Measurements from ENCODE around the gene ZNF654.
"Not testable (repeated sequence)": the region's sequence is repeated elsewhere in the genome, so short reads cannot be mapped to it uniquely, and the experiment has no call there.

The ZNF654 gene

GRCh38 chr3:88058581-88059379, at the start of gene ZNF654, which contains the start of gene CGGBP1:
TSS of gene ZNF654 (plus strand) at chr3:88059255. CDS start at chr3:88059320, 65 bp downstream.
TSS of gene CGGBP1 (minus strand) at chr3:88059005. CDS start at chr3:88055976, 3,029 bp downstream.
- DNase-seq (ENCODE audit: low read depth), result peak; percentile 100
- TF ChIP-seq, protein P1, sequence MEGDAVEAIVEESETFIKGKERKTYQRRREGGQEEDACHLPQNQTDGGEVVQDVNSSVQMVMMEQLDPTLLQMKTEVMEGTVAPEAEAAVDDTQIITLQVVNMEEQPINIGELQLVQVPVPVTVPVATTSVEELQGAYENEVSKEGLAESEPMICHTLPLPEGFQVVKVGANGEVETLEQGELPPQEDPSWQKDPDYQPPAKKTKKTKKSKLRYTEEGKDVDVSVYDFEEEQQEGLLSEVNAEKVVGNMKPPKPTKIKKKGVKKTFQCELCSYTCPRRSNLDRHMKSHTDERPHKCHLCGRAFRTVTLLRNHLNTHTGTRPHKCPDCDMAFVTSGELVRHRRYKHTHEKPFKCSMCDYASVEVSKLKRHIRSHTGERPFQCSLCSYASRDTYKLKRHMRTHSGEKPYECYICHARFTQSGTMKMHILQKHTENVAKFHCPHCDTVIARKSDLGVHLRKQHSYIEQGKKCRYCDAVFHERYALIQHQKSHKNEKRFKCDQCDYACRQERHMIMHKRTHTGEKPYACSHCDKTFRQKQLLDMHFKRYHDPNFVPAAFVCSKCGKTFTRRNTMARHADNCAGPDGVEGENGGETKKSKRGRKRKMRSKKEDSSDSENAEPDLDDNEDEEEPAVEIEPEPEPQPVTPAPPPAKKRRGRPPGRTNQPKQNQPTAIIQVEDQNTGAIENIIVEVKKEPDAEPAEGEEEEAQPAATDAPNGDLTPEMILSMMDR (conservative IDR thresholded peaks at IDR 0.05; ENCODE audit: low read depth, low read length), result no peak
- H3K4me3 ChIP-seq (ENCODE audit: low read depth, low read length), result peak within 1 kb of the TSS; percentile 91

GRCh38 chr3:88010810-88011209, 48.2 kb upstream of the ZNF654 start:
- H3K4me3 ChIP-seq (ENCODE audit: low read depth, low read length), result no peak overlapping the region
- no peak for DNase-seq (ENCODE audit: low read depth)
- TF ChIP-seq, protein P1 (conservative IDR thresholded peaks at IDR 0.05; ENCODE audit: low read depth, low read length), result no peak

DNA sequence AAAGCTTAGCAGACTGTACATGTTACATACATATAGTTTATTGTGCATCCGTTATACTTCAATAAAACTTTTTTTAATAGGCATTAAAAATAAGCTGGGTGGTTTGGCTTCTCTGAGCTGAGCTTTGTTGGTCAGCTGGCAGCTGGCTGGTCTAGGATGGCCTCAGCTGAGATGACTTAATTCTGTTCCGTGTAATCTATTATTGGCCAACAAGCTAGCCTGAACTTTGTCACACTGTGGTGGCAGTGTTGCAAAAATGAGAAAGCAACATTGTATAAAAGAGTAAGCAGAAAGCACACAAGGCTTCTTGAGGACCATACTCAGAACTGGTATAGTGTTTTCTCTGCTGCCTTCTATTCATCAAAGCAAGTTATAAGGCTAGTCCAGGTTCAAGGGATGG, 45.5 kb upstream of the ZNF654 start:
- no peak overlapping the region for H3K4me3 ChIP-seq (ENCODE audit: low read depth, low read length)
- TF ChIP-seq, protein P1 (conservative IDR thresholded peaks at IDR 0.05; ENCODE audit: low read depth, low read length), result no peak
- DNase-seq (ENCODE audit: low read depth), result no peak

DNA sequence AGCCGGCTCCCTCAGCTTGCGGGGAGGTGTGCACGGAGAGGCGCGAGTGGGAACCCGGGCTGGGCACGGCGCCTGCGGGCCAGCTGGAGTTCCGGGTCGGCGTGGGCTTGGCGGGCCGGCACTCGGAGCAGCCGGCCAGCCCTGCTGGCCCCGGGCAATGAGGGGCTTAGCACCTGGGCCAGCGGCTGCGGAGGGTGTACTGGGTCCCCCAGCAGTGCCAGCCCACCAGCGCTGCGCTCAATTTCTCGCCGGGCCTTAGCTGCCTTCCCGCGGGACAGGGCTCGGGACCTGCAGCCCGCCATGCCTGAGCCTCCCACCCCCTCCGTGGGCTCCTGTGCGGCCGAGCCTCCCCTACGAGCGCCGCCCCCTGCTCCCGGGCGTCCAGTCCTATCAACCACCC, 43.4 kb upstream of the ZNF654 start:
- not testable (repeated sequence) for H3K4me3 ChIP-seq (ENCODE audit: low read depth, low read length); DNase-seq (ENCODE audit: low read depth)

DNA sequence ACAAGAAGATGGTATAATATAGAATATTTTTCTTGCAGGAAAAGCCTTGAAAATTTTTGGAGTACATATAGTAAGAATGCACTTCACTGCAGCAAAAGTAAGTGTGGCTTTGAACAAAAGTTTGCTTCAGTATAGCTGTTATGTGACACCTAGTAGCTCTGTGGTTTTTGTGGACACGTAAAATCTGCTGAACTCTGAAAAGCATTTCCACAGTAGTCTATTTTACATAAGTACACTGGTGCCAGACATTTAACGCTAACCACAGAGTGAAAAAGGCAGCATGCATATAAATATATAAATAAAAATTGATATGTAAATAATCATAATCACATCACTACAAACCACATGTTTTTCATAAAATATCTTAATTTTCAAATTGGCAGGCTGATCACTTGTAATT, 40.0 kb upstream of the ZNF654 start:
- DNase-seq (ENCODE audit: low read depth), result peak; percentile 39
- TF ChIP-seq, protein P1 (conservative IDR thresholded peaks at IDR 0.05; ENCODE audit: low read depth, low read length), result no peak
- no peak overlapping the region for H3K4me3 ChIP-seq (ENCODE audit: low read depth, low read length)

- no peak for DNase-seq (ENCODE audit: low read depth)
- TF ChIP-seq, protein P1 (conservative IDR thresholded peaks at IDR 0.05; ENCODE audit: low read depth, low read length), result no peak
- H3K4me3 ChIP-seq (ENCODE audit: low read depth, low read length), result no peak overlapping the region
Observed at GRCh38 chr3:88025001-88025552, 34.0 kb upstream of the ZNF654 start.

GRCh38 chr3:88028876-88029275, 30.2 kb upstream of the ZNF654 start:
- DNase-seq (ENCODE audit: low read depth), result no peak

More at GRCh38 chr3:88028876-88029275, 30.2 kb upstream of the ZNF654 start:
- no peak overlapping the region for H3K4me3 ChIP-seq (ENCODE audit: low read depth, low read length)
- TF ChIP-seq, protein P1 (conservative IDR thresholded peaks at IDR 0.05; ENCODE audit: low read depth, low read length), result no peak
